GM18519 (cell line): ENCODE results near the gene YDJC.
"Not testable (repeated sequence)": the region's sequence is repeated elsewhere in the genome, so short reads cannot be mapped to it uniquely, and the experiment has no call there.

ENCODE experiments used
- ATAC-seq: cut with Tn5 transposase; IDR thresholded peaks from one replicate; pipeline ENCODE4 v1.9.1; 2021; ENCODE audit warnings: mild to moderate bottlenecking, moderate library complexity; ENCODE audit not compliant: unreplicated experiment, low FRiP score

YDJC gene

GRCh38 chr22:21587803-21588611 lies 41.8 kb downstream of the YDJC start:
- ATAC-seq = no peak

DNA sequence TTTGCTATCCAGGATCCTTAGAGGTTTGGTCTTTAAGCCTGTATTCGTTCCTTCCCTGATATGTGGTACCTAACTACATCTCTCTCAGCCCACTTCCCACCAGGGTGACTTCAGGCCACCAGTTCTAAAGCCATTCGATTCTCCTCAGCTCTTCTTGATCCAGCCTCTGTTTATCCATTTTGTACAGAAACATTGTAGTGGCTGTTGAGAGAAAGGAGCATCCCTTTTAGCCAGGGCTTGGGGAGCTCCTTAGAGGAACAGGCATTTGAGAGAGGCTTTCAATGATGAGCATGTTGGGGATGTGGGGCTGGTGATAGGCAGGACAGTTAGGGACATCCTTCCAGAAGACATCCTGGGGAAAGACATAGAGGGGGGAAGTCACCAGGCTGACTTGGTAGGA lies 44.4 kb downstream of the YDJC start:
- ATAC-seq = no peak

DNA sequence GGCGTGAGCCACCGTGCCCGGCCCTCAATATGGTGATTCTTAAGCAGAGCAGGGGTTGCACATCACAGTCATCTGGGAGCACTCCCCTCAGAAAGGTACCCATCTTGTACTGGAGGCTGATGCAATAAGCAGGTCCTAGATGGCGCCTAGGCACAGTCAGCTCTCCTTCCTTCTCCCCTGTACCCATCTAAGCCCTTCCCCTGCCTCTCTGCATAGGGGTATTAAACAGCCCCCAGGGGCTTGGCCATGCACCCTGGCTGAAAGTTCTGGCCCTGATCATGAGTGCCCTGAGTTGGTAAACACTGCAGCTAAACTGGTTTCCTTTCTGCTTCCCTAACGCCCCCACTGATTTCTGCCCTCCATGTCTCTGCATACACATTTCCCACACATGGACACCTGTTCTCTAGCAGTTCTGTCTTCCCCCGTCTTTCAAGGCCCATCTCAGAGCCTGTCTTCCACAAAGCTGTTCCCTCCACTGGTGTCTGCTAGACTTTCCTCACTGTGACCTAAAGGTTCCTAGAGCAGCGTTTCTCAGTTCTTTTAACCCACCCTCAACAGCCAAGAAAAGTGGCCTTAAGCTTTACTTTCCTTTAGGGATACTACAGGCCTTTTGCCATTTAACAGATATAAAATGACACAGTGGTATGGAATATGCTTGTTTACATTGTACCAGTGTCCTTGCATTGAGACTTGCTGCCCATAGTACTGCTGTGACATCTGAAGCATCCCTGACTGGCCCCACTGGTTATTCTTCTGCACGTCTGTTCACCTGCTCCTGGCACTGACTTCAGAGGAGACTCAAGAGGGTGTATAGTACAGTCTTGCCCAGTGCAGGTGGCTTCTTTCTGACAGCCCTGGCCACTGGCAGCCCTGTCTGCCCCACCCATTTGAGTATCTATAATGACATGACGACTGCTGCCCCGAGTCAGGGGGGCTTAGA lies 46.8 kb downstream of the YDJC start:
- no peak for ATAC-seq

DNA sequence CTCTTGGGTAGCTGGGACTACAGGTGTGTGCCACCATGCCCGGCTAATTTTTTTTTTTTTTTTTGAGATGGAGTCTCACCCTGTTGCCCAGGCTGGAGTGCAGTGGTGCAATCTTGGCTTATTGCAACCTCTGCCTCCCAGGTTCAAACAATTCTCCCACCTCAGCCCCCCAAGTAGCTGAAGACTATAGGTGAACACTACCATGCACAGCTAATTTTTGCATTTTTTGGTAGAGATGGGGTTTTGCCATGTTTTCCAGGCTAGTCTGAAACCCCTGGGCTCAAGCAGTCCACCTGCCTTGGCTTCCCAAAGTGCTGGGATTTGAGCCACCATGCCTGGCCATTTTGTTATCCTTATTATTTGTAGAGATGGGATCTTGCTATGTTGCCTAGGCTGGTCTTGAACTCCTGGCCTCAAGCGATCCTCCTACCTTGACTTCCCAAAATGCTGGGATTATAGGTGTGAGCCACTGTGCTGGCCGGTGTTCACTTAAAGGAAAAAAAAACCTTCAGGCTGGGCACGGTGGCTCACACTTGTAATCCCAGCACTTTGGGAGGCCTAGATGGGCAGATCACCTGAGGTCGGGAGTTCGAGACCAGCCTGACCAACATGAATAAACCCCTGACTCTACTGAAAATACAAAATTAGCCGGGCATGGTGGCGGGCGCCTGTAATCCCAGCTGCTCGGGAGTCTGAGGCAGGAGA lies 48.7 kb downstream of the YDJC start:
- not testable (repeated sequence) for ATAC-seq

DNA sequence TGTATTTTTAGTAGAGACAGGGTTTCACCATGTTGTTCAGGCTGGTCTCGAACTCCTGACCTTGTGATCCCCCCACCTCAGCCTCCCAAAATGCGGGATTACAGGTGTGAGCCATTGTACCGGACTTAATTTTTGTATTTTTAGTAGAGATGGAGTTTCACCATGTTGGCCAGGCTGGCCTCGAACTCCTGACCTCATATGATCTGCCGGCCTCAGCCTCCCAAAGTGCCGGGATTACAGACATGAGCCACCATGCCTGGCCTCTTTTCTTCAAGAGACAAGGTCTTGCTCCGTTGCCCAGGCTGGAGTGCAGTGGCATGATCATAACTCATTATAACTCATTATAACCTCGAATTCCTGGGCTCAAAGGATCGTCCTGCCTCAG lies 49.2 kb downstream of the YDJC start:
- ATAC-seq = not testable (repeated sequence)

GRCh38 chr22:21579474-21579851 lies 50.4 kb downstream of the YDJC start:
- no peak for ATAC-seq
